GM19455 (cell line): ENCODE data around the gene FAF1.
"Not testable (repeated sequence)": the region's sequence is repeated elsewhere in the genome, so short reads cannot be mapped to it uniquely, and the experiment has no call there.

Source experiments
- ATAC-seq: cut with Tn5 transposase; IDR thresholded peaks from one replicate; pipeline ENCODE4 v1.9.1; 2021; ENCODE audit not compliant: unreplicated experiment

The FAF1 gene

DNA sequence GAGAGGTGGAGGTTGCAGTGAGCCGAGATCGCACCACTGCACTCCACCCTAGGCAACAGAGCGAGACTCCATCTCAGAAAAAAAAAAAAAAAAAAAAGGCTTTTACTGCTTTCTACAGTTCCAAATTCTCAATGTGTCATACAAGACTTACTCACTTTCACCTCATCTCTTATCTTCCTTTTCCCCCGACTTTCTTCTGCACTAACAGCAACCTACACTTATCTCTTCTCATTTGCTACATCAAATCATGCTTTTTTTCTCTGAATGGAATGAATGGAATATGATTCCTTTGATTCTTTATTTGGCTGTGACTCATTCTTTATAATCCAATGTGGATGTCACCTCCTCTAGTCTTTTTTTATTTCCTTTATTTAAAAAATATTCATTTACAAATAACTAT lies 368.5 kb downstream of the FAF1 start:
- no peak for ATAC-seq

DNA sequence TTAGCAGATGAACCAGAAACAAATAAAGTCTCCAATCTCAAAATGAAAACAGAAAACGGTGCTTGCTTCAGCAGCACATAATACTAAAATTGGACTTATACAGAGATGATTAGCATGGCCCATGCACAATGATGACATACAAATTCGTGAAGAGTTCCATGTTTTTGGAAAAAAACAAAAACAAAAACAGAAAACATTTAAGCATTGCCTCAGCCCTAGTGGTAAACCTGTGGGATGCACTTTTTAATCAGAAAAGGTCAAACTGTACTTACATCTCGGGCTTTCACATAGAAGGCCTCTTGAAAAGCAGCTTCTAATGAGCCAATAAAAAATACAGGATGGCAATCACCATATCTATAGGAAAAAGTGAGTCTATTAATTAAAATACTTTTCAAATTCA lies 377.7 kb downstream of the FAF1 start:
- ATAC-seq = no peak

DNA sequence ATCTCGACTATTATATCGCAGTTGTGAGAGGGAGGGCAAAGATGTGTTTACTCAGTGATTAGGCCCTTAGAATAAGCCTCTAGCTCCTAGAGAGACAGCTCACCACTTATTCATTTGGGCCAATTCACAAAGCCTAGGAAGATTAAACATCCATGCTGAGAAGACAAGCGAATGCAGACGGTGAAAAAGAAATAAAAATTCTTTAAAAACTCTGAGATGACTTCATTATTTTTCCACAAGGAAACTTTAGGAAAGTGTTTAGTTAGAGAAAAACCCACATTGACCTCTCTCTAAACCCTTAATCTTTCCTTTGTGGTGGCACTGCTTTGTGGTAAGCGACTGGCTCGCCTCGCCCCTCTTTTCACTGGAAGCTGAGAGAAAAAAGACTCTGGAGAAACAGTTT lies 390.0 kb downstream of the FAF1 start:
- no peak for ATAC-seq

DNA sequence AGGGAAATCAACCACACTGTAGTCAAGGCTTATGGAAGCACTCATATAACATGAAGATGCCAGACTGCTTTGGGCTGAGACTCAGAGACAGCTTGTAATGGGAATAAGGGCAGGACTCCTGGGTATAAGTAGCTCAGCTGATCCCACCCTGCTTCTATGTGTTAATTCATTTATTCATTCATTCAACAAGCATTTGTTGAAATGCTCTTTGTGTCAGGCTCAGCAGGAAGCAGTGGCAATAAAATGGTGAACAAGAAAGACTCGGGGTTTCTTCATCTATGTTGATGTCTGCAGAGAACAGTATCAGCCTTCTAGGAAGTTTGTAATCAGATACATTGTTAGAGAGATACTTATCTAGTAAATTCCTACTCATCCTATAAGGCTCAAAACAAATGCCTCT lies 391.3 kb downstream of the FAF1 start:
- no peak for ATAC-seq

DNA sequence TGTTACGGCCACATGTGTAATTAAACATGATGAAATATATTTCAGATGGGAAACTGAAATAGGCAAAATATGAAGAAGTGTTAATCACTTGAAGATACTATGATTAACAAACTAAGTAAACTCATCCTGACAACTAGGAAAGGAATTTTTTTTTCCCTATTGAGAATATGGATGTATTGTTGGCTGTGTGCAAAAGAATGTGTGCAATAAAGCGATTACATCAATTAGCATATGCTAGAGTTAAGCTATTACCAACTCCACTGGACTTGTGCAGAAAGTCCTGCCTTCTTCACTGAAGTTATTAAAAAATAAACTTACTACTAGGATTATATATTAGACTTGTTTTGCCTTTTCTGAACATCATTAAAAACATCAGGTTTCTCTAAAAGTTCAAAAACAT lies 393.7 kb downstream of the FAF1 start:
- no peak for ATAC-seq

DNA sequence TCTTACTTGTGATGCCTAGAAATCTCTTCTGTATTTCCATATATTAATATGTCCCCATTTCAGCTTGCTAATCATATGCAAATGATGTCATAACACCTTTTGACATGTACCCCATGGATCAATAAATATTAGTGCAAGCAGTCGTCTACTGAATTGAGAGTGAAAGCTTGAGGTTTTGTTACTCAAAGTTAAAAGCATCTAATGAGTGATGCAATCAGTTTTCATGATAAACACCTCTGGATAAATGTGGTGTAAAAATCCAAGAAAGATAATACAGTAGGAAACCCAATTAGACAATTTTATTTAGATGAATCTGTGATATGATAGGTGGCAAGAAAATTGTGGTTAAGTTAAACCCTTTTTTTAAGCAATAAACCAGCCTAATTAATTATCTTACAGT lies 395.6 kb downstream of the FAF1 start:
- ATAC-seq = no peak

DNA sequence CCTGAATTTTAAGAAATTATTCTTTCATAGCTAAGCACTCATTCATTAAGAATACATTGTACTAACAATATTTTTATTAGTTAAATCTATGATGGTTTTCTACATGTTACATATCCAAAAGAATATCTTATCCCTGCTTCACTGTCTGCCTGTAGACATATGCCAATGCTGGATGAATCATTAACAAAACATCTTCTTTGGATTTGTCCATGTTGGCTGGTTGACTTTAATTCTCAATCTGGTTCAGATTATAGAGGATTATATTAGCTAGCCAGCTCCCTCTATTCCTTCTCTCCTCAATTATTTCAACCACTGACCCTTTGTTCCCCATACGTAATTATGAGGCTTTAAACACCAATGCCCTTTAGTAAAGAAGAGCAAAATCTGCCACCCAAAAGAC lies 398.0 kb downstream of the FAF1 start:
- ATAC-seq = no peak

DNA sequence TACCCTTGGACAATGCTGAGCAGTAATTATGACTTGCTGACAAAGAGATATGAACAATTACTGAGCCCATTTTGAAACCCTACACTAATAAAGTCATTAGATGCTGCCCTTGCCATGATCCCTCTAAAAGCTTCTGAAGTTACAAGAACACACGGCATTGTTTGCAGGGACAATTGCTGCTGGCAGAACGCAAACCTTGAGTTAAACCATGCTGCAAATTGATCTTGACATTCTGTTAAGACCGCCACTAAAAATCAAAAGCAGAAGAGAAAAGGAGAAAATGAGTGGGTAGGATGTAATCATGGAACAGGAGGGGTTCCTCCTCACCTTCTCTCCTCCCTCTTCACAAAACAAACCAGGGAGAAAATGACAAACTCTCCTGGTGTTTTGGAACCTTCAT lies 400.6 kb downstream of the FAF1 start:
- ATAC-seq = no peak

DNA sequence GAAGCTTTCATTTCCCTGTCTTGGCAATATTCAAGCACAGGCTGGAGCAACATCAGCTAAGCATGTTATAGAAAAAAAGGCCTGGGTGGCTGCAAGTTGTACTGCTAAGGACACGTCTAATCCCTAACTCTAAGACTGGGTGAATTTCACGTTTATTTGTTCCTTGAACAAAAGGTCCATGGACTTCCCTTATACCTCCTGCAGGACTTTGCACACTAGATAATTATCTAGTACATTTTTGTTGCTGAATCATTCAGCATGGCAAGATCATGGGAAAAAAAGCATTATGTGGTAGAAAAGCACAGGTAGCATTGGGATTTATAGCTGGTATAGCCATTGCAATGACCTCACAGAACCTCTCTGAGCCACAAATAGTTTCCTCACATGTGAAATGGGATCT lies 406.1 kb downstream of the FAF1 start:
- ATAC-seq = no peak

DNA sequence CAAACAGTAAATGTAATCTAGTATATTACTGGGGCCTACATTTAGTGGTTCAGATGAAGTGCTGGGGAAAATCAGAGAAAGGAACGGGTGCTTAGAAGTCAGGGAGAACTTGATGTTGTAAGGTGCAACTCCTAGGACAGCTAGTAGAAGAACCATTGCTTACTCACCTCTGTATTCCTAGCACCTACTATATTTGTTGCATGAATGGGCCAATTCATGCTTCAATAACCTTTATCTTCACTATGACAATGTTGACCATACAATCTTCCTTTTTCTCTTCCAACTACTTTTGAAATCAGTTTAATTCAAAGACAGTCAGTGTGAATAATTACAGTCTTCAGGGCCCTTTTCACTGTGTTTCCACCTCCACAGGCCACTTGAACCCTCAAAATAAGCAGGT lies 411.8 kb downstream of the FAF1 start:
- no peak for ATAC-seq

DNA sequence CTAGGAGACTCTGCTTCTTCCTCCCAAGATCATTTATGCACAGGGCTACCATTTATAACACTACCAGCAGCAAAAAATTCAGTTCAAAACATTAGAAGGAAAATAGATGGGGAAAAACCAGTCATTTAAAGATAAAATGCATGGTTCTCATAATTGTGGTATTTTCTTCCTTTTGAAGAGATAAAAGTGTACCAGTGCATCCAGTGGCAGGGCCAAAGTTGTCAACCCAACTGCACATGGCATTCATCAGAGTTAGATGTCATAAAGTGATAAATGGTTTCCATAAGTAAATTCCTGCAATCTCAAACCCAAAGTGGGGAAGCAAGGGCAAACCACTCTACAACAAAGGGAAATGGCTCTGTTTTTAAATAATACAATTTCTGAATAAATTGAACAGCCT lies 417.7 kb downstream of the FAF1 start:
- ATAC-seq = no peak

DNA sequence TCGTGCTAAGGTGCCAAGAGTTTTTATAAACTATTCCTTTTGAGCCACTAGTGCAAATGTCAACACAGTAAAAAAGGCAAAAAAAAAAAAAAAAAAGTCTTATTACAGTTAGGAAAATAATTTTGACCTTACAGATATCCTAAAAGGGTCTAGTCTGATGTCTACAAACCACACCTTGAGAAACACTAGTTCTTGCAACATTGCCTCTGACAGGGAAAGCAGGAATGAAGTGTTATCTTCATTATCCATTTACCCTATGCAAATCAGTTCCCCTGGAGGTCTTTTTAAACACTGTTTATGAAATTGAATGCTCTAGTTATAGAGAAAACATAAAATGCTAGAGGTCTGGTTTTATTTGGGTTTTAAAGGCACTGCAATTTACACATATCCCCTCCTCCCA lies 421.6 kb downstream of the FAF1 start:
- ATAC-seq = no peak

DNA sequence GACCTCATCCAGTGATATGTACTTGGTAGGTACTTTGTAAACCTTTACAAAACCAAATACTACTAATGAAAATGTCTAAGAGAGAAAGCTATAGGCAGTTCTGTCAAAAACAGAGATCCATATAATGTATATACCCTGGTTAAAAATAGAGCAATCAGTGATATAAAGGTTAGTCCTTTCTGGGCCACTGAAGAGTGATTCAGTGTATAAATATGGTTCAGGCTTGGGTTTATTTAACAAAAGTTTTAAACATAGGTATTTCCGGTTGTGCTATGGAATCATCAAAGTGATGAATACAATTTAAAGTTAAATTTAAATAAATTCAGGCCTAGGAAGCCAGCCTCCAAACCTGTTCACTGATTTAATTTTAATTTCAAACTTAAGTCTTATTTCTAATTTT lies 428.5 kb downstream of the FAF1 start:
- no peak for ATAC-seq

DNA sequence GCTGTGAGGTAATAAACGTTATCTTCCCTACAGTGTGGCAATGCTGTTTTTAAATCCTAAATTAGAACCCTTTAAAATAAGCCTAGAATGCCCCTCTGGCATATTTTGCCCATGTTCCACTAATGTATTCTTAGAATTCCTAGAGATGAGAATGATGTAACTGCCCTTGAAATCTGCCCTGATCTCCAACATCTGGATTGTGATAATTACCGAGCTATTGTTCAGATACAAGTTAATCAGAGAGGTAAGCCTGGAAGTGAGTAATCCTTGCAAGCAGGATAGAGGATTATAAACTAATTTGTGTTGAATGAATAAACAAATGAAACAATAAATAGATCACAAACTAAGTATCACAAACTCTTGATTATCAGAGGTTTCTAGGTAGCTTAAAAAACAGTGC lies 429.0 kb downstream of the FAF1 start:
- no peak for ATAC-seq

DNA sequence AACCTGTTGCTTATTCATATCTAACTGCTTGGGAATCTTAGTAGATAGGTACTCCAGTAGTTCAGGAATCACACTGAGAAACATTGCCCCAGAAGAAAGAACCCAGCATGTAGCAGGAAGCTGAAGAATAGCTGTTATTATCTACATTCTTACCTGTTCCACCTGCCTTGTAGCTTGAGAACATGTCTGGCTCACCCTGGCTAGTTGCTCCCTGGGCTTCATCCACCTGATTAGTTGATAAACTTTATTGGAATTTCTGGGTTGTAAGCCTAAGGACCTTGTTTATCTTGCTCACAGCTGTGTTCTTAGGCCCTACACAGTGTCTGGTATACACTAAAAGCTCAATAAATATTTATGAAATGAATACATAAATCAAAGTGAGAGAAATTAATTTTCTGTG lies 430.6 kb downstream of the FAF1 start:
- ATAC-seq = no peak

DNA sequence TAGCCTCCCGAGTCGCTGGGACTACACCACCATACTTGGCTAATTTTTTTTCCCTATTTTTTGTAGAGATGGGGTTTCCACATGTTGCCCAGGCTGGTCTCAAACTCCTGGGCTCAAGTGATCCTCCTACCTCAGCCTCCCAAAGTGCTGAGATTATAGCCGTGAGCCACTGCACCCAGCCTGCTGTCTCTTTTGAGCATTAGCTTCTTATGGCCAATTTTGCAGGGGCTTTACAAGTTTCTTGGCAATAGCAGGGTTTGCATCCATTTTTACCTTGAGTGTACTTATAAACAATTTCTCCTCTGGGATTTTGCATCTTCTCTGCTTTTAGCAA lies 432.1 kb downstream of the FAF1 start:
- ATAC-seq = not testable (repeated sequence)

DNA sequence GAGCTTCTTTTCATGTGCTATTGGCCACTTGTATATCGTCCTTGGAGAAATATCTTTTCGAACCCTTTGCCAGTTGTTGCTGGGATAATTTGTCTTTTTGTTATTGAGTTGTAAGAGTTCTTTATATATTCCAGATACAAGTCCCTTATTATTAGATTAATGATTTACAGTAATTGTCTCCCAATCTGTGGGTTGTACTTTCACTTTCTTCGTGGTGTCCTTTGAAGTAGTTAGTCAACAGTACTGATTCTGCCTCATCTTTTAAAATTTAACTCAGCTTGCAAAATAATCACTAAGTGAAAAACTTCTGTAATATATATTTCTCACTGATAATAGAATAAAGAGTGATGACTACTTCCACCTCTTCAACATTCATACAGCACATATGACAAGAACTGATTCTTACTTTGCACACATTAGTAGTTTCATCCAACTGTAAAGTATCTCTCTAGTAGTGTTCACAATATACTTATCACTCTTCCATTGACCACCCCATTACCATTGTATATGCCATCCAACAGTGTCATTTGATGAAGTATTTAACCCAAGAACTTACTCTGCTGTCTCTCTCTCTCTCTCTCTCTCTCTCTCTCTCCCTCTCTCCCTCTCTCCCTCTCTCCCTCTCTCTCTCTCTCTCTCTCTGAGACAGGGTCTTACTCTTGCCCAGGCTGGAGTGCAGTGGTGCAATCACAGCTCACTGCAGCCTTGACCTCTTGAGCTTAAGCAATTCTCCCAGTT lies 432.6 kb downstream of the FAF1 start:
- no peak for ATAC-seq

DNA sequence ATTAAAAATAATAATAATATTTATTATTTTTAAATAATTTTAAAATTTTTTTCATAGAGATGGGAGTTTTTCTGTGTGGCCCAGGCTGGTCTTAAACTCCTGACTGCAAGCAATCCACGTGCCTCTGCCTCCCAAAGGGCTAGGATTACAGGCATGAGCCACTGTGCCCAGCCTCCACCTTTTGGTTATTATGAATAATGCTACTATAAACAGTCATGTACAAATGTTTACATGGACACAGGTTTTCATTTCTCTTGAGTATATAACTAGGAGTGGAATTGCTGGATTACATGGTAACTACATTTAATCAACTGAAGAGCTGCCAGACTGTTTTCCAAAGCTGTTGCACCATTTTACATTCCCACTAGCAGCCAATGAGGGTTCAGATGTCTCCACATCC lies 433.6 kb downstream of the FAF1 start:
- ATAC-seq = no peak

DNA sequence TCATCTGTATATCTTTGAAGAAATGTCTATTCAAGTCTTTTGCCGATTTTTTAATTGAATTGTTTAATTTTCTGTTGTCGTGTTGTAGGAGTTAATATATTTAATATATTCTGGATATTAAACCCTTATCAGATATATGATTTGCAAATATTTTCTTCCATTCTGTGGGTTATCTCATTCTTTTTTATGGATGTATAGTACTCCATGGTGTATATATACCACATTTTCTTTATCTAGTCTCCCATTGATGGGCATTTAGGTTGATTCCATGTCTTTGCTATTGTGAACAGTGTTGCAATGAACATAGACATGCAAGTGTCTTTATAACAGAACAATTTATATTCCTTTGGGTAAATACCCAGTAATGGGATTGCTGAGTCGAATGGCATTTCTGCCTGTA lies 436.5 kb downstream of the FAF1 start:
- no peak for ATAC-seq

DNA sequence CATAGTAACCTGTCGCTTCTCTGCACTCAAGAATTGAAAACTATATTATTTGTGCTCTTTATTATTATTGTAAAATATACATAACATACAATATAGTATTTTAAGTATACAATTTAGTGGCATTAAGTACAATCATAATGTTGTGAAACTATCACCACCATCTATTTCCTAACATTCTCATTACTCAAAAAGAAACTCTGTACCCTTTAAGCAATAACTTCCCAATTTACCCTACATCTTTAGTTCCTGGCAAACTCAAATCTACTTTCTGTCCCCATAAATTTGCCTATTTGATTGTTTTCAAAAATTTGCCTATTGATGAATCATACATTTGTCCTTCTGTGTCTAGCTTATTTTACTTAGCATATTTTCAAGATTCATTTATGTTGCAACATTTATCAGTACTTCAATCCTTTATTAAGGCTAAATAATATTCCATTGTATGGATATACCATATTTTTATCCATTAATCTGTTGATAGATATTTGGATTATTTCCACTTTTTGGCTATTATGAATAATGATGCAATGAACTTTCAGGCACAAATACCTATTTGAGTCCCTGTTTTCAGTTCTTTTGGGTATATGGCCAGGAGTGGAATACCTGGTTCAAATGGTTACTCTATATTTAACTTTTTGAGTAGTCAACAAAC lies 437.2 kb downstream of the FAF1 start:
- no peak for ATAC-seq

DNA sequence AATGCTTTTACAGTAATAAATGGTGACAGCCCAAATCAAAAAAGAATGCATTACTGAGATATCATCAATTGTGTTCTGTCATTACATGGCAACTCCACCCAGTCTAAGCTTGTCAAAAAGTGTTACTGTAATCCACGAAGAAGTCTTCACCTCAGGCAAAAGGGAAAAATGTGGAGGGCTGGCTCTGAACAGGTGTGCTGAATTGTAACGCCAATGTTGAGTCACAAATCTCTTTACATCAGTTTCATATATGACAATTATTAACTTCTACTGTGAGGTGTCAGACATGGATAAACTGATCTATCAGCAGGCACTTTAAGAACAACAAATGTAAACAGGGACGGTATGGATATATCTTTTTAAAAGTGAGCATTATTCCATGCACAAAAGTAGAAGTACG lies 438.4 kb downstream of the FAF1 start:
- no peak for ATAC-seq

DNA sequence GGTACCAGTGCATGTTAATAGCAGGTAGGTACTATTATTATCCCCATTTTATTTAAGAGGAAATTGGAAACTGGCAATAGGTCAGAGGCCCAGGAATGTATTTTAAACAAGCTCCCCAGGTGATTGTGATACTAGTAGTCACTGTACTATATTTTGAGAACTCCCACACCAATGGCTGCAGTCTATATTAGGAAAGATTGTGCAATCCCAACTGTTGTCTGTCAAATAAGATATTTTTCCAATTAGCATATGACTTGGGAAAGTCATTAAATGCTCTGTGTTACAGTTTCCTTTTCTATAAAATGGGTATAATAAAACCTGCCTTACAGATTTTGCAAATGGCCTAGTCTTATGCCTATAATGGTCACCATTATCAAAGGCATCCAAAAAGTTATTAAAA lies 442.6 kb downstream of the FAF1 start:
- no peak for ATAC-seq

DNA sequence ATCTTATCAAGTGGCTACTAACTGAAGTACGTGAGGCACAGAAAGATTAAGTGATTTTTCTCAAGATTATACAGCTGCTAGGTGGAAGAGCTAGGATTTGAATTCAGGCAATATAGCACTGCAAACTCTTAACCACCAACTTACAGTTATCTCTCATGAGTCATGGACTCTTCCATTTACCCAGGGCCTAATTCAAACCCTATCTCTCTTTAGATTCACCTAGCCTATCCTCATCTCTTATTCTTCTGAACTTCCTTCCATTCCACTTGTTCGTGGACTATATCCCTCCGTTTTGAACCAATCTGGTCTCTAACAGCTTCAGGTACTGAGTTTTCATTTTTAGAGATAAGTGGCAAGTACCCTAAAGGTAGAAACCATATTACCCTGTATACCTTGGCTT lies 444.0 kb downstream of the FAF1 start:
- ATAC-seq = no peak
